ENCODE results near the gene C22orf23.

Gene C22orf23

DNA sequence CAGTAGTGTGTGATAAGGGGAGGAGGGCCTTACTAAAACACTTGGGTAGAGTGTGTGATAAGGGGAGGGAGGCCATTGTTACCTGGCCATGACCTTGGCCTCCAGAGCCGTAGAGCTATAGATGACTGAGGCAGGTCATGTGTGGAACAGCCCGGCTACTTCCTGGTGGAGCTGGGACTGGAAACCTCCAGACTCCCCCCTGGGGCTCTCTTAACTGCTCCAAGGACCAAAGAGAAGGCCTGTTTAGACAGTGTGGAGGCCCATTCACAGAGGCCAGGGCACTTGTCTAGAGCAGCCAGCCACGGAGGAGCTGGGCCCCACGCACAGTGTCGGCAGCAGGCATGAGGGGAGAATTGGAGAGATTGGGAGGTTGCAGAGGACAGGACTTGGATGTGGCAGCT, 59.8 kb downstream of the C22orf23 start:
- no peak overlapping the region for H3K4me3 ChIP-seq (ENCODE audit: control insufficient read depth, low read depth, low read length)
- DNase-seq (ENCODE audit: low read depth) = no peak
- TF ChIP-seq, protein P1, sequence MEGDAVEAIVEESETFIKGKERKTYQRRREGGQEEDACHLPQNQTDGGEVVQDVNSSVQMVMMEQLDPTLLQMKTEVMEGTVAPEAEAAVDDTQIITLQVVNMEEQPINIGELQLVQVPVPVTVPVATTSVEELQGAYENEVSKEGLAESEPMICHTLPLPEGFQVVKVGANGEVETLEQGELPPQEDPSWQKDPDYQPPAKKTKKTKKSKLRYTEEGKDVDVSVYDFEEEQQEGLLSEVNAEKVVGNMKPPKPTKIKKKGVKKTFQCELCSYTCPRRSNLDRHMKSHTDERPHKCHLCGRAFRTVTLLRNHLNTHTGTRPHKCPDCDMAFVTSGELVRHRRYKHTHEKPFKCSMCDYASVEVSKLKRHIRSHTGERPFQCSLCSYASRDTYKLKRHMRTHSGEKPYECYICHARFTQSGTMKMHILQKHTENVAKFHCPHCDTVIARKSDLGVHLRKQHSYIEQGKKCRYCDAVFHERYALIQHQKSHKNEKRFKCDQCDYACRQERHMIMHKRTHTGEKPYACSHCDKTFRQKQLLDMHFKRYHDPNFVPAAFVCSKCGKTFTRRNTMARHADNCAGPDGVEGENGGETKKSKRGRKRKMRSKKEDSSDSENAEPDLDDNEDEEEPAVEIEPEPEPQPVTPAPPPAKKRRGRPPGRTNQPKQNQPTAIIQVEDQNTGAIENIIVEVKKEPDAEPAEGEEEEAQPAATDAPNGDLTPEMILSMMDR (conservative IDR thresholded peaks at IDR 0.05; ENCODE audit: control insufficient read depth, insufficient read depth, low read depth, low read length) = no peak

All from fibroblast of mammary gland (primary cell).